Neural progenitor cell (in vitro differentiated cells): Measurements from ENCODE around the gene KLHL12. TPM values are rescaled to one million over a fixed set of nuclear protein-coding genes. Genes with fewer than 3 reads are reported as not detected.

ENCODE experiments used
- DNase-seq: peaks from one replicate; pipeline ENCODE4 v3.0.0-alpha.2; 2016; ENCODE audit warnings: low spot score
- H2AFZ ChIP-seq: fragments of 200-600 bp; sonication (generic); replicated peaks from 2 replicates; pipeline ENCODE4 v1.6.1; 2016; ENCODE audit warnings: antibody characterized with exemption
- H3F3A ChIP-seq: fragments of 200-600 bp; sonication (generic); 2 replicates; pipeline ENCODE4 v1.6.1; 2016; ENCODE audit warnings: antibody characterized with exemption, low read depth
- H3K27ac ChIP-seq: fragments of 200-600 bp; sonication (generic); 2 replicates; pipeline ENCODE4 v1.5.1; 2016; ENCODE audit warnings: mild to moderate bottlenecking
- H3K27me3 ChIP-seq: fragments of 200-600 bp; sonication (generic); 2 replicates; pipeline ENCODE4 v1.6.1; 2016; ENCODE audit warnings: mild to moderate bottlenecking, moderate library complexity
- H3K36me3 ChIP-seq: fragments of 200-600 bp; sonication (generic); 2 replicates; pipeline ENCODE4 v1.5.1; 2016
- H3K4me1 ChIP-seq: fragments of 200-600 bp; sonication (generic); 2 replicates; pipeline ENCODE4 v1.6.1; 2016; ENCODE audit warnings: mixed run types
- H3K4me2 ChIP-seq: fragments of 200-600 bp; sonication (generic); 2 replicates; pipeline ENCODE4 v1.6.1; 2016
- H3K4me3 ChIP-seq: fragments of 200-600 bp; sonication (generic); 2 replicates; pipeline ENCODE4 v1.5.1; 2016
- H3K79me2 ChIP-seq: fragments of 200-600 bp; sonication (generic); 2 replicates; pipeline ENCODE4 v1.6.1; 2016; ENCODE audit warnings: low read depth
- H3K9ac ChIP-seq: fragments of 200-600 bp; sonication (generic); 2 replicates; pipeline ENCODE4 v1.6.1; 2016
- H3K9me3 ChIP-seq: fragments of 200-600 bp; sonication (generic); 2 replicates; pipeline ENCODE4 v1.5.1; 2016; ENCODE audit warnings: low read depth
- H4K20me1 ChIP-seq: fragments of 200-600 bp; sonication (generic); 2 replicates; pipeline ENCODE4 v1.6.1; 2016; ENCODE audit warnings: low read depth
- H3K27ac Mint-ChIP-seq: 3 replicates; pipeline ENCODE4 v1.8.0; 2021; ENCODE audit warnings: mixed read lengths
- H3K27me3 Mint-ChIP-seq: 2 replicates; pipeline ENCODE4 v1.8.0; 2022; ENCODE audit warnings: low read depth, mild to moderate bottlenecking, inconsistent platforms, moderate library complexity, mixed read lengths; ENCODE audit not compliant: insufficient read depth
- H3K36me3 Mint-ChIP-seq: 3 replicates; pipeline ENCODE4 v1.8.0; 2021; ENCODE audit warnings: mixed read lengths
- H3K4me1 Mint-ChIP-seq: 3 replicates; pipeline ENCODE4 v1.8.0; 2021; ENCODE audit warnings: mixed read lengths
- H3K4me3 Mint-ChIP-seq: 3 replicates; pipeline ENCODE4 v1.8.0; 2021; ENCODE audit warnings: mild to moderate bottlenecking, moderate library complexity, mixed read lengths
- H3K9me3 Mint-ChIP-seq: 3 replicates; pipeline ENCODE4 v1.8.0; 2020; ENCODE audit warnings: mixed read lengths
- EZH2 ChIP-seq: fragments of 200-600 bp; sonication (generic); IDR thresholded peaks from 2 replicates; pipeline ENCODE4 v1.6.1; 2017; ENCODE audit warnings: antibody characterized with exemption, mild to moderate bottlenecking, moderate library complexity
- EZH2phosphoT487 ChIP-seq: fragments of 200-600 bp; sonication (generic); IDR thresholded peaks from 2 replicates; pipeline ENCODE4 v1.6.1; 2017; ENCODE audit warnings: antibody characterized with exemption
- total RNA-seq: library from RNA; depleted of rRNA; stranded (reverse); fragments of >200 nt; gene quantifications from 2 replicates; pipeline ENCODE4 v1.2.3, GENCODE V29; 2015; ENCODE audit warnings: low replicate concordance
- TF ChIP-seq, protein P1 (sequence below): fragments of 200-600 bp; sonication (generic); IDR thresholded peaks from 2 replicates; pipeline ENCODE4 v1.5.1; 2017; ENCODE audit warnings: antibody characterized with exemption, mild to moderate bottlenecking

The KLHL12 gene
- total RNA-seq, 1 donor from 2014 or later: 51.4 TPM

DNA sequence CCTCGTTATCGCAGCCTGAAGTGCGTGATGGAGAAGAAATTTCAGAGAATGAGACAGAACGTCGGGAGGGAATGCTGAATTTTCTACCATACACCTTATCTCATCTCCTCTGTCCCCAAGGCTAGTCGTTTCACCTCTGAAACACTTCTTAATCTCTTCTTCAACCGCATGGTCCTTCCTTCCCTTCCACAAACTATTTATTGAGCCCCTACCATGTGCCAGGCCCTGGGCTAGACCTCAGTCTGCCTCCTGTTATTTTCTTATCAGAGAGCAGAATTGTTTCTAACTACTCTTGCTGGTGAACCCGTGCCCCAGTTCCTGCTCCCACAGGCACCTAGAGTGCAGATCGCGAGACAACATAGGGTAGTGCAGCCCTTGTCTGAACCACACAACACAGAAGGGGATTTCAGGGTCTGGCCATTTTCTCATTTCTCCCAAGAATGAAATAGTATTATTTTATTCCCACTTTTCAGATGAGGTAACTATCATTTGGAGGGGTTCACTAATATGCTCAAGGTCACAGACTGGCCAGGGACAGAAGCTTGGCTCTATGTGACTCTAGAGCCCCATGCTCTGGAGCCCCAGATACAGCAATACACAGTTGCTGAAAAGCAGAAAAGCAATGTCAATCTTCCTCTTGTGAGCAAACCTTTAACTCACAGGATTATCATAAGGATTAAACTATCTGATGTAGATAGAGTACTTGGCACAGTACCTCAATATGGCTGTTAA, 31.7 kb upstream of the KLHL12 start:
- H3K4me1 Mint-ChIP-seq: peaks cover 17% of the 10 kb centered on the region
- peaks cover 41% of the 10 kb centered on the region for H4K20me1 ChIP-seq
- peaks cover 8% of the 10 kb centered on the region for H3K27me3 Mint-ChIP-seq
- peak overlapping the region; percentile 87 for H3K4me2 ChIP-seq
- H3K27ac ChIP-seq: no peak overlapping the region
- peak overlapping the region; percentile 92 for H2AFZ ChIP-seq
- H3K9me3 ChIP-seq: no peaks in the 10 kb centered on the region
- H3K4me3 ChIP-seq: peak overlapping the region; percentile 95
- peak overlapping the region; percentile 91 for H3K4me3 Mint-ChIP-seq
- H3F3A ChIP-seq: peaks cover 5% of the 10 kb centered on the region
- H3K79me2 ChIP-seq: peaks cover 43% of the 10 kb centered on the region
- H3K36me3 Mint-ChIP-seq: no peaks in the 10 kb centered on the region
- peaks cover 6% of the 10 kb centered on the region for H3K4me1 ChIP-seq
- peak overlapping the region; percentile 6 for H3K27ac Mint-ChIP-seq
- no peaks in the 10 kb centered on the region for H3K9me3 Mint-ChIP-seq
- no peaks in the 10 kb centered on the region for H3K36me3 ChIP-seq
- DNase-seq: peak; percentile 15
- no peak overlapping the region for H3K9ac ChIP-seq
- TF ChIP-seq EZH2phosphoT487 (no peak), EZH2 (peak; percentile 38)
- TF ChIP-seq, protein P1, sequence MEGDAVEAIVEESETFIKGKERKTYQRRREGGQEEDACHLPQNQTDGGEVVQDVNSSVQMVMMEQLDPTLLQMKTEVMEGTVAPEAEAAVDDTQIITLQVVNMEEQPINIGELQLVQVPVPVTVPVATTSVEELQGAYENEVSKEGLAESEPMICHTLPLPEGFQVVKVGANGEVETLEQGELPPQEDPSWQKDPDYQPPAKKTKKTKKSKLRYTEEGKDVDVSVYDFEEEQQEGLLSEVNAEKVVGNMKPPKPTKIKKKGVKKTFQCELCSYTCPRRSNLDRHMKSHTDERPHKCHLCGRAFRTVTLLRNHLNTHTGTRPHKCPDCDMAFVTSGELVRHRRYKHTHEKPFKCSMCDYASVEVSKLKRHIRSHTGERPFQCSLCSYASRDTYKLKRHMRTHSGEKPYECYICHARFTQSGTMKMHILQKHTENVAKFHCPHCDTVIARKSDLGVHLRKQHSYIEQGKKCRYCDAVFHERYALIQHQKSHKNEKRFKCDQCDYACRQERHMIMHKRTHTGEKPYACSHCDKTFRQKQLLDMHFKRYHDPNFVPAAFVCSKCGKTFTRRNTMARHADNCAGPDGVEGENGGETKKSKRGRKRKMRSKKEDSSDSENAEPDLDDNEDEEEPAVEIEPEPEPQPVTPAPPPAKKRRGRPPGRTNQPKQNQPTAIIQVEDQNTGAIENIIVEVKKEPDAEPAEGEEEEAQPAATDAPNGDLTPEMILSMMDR: no peak
- peaks cover 8% of the 10 kb centered on the region for H3K27me3 ChIP-seq

DNA sequence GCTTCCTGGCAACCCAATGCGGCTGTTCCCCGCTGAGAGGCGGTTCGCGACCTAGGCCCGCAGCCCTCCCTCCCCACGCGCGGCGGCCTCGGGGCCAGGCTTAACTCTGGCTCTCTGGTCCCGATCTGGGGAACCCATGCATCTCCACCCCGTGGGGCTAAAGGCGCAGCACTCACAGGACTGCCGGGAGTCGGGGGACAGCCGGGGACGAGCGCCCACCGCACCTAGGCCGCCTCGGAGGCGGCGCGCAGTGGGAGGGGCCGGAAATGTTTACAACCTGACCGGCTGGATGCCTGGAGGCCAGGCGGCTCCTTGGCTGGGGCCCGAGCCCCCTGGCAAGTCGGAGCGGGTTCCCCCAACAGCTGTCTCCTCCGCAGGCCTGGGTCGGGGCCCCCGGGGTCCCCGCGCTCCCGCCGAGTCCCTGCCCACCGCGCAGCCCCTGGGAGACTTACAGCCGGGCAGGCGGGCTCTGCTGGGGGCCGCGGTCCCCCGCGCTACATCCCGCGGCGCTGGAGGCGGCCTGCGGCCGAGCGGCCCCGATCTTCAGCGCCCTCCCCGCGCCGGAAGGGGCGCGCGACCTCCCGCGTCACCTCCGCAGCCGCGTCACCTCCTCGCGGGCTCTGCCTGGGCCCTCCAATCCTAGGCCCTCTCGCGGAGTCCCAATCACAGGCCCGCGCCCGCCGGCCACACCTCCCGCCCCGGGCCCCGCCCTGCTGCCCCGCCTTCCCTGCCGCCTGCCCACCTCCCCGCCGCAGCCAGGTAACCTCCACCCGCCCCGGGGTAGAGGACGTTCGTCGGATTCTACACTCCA, 30.9 kb upstream of the KLHL12 start, which contains the start of gene ADIPOR1:
Gene ADIPOR1, minus strand, starts transcription at position 580 of the 811 bp plus-strand sequence. CDS start 7,242 bp downstream, outside the sequence.
- Histone ChIP-seq H3K4me3 (peak within 1 kb of the TSS; percentile 95), H2AFZ (peak within 1 kb of the TSS; percentile 92), H4K20me1 (peaks cover 49% of the 10 kb centered on the region), H3F3A (peaks cover 5% of the 10 kb centered on the region), H3K79me2 (peaks cover 51% of the 10 kb centered on the region), H3K27me3 (peaks cover 8% of the 10 kb centered on the region), H3K9me3 (no peaks in the 10 kb centered on the region), H3K4me1 (peaks cover 6% of the 10 kb centered on the region), H3K27ac (no peak within 1 kb of the TSS), H3K36me3 (no peaks in the 10 kb centered on the region), H3K4me2 (peak within 1 kb of the TSS; percentile 87), H3K9ac (peak within 1 kb of the TSS; percentile 92)
- H3K9me3 Mint-ChIP-seq: no peaks in the 10 kb centered on the region
- peak within 1 kb of the TSS; percentile 6 for H3K27ac Mint-ChIP-seq
- H3K4me1 Mint-ChIP-seq: peaks cover 17% of the 10 kb centered on the region
- no peaks in the 10 kb centered on the region for H3K36me3 Mint-ChIP-seq
- peaks cover 8% of the 10 kb centered on the region for H3K27me3 Mint-ChIP-seq
- peak; percentile 94 for DNase-seq
- peak within 1 kb of the TSS; percentile 92 for H3K4me3 Mint-ChIP-seq
- TF ChIP-seq EZH2: no peak
- TF ChIP-seq, protein P1: peak; percentile 28

DNA sequence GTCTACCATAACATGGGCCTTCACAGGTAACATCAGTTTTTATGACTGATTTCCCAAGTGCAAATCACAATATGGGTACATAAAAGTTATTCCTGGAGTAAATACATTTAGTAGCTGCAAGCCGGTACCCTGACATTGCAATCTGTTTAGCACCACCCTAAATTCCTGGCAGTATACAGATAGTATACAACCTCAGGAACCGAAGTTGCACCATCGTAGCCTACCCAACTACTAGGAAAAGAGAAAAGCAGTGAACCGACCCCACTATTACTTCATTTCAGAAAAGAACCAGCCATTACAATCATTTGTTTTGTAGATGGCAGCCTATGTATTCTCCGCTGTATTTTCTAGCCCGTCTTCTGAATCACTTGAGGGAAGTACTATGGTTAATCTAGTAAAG, 29.9 kb upstream of the KLHL12 start:
- DNase-seq: no peak
- Mint-ChIP-seq H3K27me3 (peaks cover 8% of the 10 kb centered on the region), H3K4me3 (peak overlapping the region; percentile 92), H3K4me1 (peaks cover 17% of the 10 kb centered on the region), H3K36me3 (no peaks in the 10 kb centered on the region), H3K27ac (no peak overlapping the region), H3K9me3 (no peaks in the 10 kb centered on the region)
- TF ChIP-seq, protein P1: no peak
- TF ChIP-seq EZH2: no peak
- TF ChIP-seq EZH2phosphoT487: no peak
- Histone ChIP-seq H3K27ac (no peak overlapping the region), H3K4me3 (peak overlapping the region; percentile 95), H3K9me3 (no peaks in the 10 kb centered on the region), H3K27me3 (peaks cover 8% of the 10 kb centered on the region), H3F3A (peaks cover 5% of the 10 kb centered on the region), H3K4me2 (peak overlapping the region; percentile 87), H3K36me3 (no peaks in the 10 kb centered on the region), H3K9ac (peak overlapping the region; percentile 92), H2AFZ (no peak overlapping the region), H3K79me2 (peaks cover 60% of the 10 kb centered on the region), H4K20me1 (peaks cover 59% of the 10 kb centered on the region), H3K4me1 (peaks cover 6% of the 10 kb centered on the region)
